ENCODE measurements around the gene APBA2.

GRCh38 chr15:29162411-29162810, 276.6 kb downstream of the APBA2 start:
- TF ChIP-seq CTCF (IDR thresholded peaks at IDR 0.05) (no peak), POLR2A (IDR thresholded peaks at IDR 0.05) (no peak)
